GM03348 (cell line): Measurements from ENCODE around the gene C2orf69.
A peak's percentile ranks its signal among the peaks of the same experiment; 100 is the strongest.

Source experiments
- DNase-seq: peaks from one replicate; pipeline ENCODE4 v3.0.0; 2012; ENCODE audit warnings: low spot score

C2orf69 gene

GRCh38 chr2:199914372-199914958 lies 3.4 kb downstream of the C2orf69 start:
- DNase-seq, result no peak

- DNase-seq, result no peak
Observed at GRCh38 chr2:199916980-199917379, 5.9 kb downstream of the C2orf69 start.

DNA sequence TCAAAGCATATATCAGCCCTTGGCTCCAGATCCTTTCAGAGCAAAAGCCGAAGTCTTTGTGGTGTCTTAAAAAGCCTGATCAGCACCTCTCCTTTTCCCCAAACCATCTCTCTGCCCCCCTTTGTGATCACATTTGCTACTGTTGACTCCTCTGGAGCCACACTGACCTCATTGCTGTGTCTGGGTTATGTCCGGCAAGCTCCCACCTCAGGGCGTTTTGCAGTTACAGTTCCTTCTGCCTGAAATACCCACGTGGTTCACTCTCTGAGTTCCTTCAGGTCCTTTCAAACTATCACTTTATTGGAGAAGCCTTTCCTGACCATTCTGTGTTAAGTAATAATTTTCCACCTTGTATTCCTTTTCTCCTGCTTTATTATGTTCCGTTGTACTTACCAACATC lies 11.8 kb downstream of the C2orf69 start:
- no peak for DNase-seq

DNA sequence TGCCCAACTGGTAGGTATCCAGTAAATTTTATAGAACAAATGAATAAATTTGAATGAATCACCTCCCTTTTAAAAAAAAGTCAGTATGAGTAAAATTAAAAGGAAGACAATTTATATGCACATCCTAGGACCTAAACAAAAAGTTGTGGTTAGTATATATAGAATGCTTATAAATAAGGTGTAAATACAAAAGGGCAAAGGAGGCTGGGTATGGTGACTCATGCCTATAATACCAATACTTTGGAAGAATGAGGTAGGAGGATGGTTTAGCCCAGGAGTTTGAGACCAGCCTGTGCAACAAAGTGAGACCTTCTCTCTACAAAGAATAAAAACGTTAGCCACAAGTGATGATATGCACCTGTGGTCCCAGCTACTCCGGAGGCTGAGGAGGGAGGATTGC lies 12.8 kb downstream of the C2orf69 start:
- no peak for DNase-seq

GRCh38 chr2:199926806-199927205 lies 15.7 kb downstream of the C2orf69 start:
- DNase-seq, result no peak

DNA sequence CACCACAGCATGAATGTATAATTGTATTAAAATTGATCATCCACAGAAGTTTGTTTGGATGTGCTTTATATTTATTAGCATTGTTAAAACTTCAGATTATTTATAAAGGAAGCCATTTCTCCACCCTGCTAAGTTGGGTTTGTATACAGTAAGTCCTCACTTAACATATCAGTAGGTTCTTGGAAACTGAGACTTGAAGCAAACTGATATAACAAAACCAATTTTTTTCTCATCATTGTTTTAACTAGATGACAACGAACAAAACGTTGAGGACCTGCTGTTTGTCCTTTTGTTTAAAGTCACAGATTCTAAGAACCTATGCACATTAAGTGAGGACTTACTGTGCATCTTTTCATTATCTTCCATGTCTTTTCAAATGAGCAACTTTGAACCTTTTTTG lies 17.1 kb downstream of the C2orf69 start:
- no peak for DNase-seq

- DNase-seq, result no peak
Observed at GRCh38 chr2:199928626-199929025, 17.5 kb downstream of the C2orf69 start.

- DNase-seq, result no peak
Observed at GRCh38 chr2:199929262-199929661, 18.2 kb downstream of the C2orf69 start.

- DNase-seq, result no peak
Observed at GRCh38 chr2:199932312-199932855, 21.3 kb downstream of the C2orf69 start.

GRCh38 chr2:199933466-199933865 lies 22.4 kb downstream of the C2orf69 start:
- DNase-seq, result no peak

DNA sequence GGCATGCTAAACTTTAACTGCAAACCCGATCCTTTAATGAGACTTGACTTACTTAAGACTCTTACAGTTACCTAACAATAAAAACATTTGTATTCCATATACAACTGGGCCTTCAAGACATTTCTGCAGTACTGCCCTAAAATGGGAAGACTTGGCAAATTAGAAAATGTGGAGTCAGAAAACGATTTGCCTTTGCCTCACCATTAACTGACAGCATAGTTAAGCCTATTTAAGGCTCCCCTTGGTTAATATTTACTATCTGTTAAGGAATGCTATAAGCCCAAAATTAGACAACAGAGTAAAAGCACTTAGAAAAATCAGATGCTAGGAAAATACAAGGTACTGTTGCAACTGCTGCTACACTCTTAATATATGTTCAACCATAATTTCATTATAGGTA lies 25.5 kb downstream of the C2orf69 start:
- no peak for DNase-seq

- DNase-seq, result peak; percentile 27
Observed at GRCh38 chr2:199940373-199940772, 29.3 kb downstream of the C2orf69 start.

GRCh38 chr2:199943373-199943772 lies 32.3 kb downstream of the C2orf69 start:
- DNase-seq, result no peak

GRCh38 chr2:199946196-199946595 lies 35.1 kb downstream of the C2orf69 start:
- no peak for DNase-seq

DNA sequence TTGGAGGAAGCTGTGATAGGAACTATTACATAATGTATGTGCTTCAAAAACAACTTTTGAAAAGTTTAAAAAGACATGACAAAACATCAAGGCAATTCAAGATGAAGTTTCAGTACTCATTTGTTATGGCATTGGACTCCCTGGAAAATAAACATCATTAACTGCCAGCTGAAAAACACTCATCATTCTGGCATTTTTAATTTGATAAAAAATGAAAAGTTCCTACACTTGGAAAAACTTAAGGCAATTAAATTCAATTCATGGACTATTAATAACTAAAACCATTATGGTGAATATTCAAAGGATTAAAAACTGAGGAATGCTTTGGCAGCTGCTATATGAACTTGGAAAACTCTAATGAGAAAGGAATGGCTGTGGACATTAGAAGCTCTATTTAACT lies 35.7 kb downstream of the C2orf69 start:
- DNase-seq, result peak; percentile 10

GRCh38 chr2:199950396-199950795 lies 39.3 kb downstream of the C2orf69 start:
- no peak for DNase-seq

GRCh38 chr2:199951023-199951422 lies 39.9 kb downstream of the C2orf69 start:
- no peak for DNase-seq

DNA sequence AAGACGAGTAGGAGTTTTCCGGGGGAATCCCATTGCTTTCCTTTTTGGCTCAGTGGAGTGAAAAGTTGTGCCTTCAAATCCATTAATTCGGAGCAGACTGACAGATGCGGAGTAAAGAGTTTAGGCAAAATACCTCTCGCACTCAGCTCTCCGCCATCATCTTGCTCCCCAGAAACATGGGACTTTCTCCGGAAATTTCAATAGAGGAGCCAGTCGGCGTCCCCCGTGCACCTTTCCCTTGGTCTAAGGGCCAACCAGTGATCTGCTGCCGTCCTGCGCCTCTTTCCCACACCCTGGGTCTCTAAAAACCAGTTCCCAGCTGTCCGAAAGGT lies 43.9 kb downstream of the C2orf69 start:
- no peak for DNase-seq

DNA sequence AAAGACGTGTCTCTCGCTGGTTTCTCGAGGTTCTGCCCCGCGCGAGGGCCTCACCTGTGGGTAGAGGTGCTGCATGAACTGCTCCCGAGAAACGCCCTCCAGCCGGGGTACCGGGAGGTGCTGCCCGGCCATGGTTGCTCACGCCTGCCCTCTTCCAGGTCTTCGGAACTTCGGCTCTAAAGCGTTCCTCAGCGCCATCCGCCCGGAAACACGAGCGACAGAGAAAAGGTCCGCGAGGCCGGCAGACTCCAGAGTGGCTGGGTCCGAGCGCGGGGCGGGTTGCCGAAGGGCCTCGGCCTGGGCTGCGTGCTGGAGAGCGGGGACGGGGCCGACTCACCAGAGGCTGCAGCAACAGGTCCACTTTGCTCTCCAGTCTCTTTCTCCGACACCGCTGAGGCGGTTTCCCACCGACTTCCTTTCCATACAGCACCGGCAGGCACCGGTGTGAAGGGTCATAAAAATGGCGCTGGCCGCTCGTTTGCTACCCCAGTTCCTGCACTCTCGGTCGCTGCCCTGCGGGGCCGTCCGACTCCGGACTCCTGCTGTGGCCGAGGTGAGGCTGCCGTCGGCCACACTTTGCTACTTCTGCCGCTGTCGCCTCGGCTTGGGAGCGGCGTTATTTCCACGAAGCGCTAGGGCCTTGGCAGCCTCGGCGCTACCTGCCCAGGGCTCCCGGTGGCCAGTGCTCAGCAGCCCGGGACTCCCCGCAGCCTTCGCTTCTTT lies 44.4 kb downstream of the C2orf69 start, which contains the start of the genes MAIP1 and TYW5:
MAIP1 (plus strand) TSS at position 244 of the 723 bp plus-strand sequence; CDS start at position 461, 217 bp downstream.
TYW5 (minus strand) TSS at position 153 of the 723 bp plus-strand sequence; CDS start at position 132, 21 bp downstream.
- peak; percentile 93 for DNase-seq

GRCh38 chr2:199956062-199956380 lies 44.9 kb downstream of the C2orf69 start:
- no peak for DNase-seq

DNA sequence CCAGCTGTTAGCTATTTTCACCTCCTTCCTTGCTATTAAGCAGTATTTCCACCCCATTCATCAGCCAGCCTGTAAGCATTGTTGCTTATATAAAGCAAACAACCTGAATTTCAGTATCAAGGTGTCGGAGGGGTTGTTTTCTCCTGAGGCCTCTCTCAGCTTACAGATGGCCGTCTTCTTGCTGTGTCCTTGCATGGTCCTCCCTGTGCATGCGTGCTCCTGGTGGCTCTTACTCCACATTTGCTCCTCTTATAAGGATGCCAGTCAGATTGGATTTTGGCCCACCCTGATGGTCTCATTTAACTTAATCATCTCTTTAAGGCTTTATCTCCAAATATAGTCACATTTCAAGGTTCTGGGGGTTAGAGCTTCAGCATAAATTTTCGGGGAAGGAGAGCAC lies 46.9 kb downstream of the C2orf69 start:
- no peak for DNase-seq

DNA sequence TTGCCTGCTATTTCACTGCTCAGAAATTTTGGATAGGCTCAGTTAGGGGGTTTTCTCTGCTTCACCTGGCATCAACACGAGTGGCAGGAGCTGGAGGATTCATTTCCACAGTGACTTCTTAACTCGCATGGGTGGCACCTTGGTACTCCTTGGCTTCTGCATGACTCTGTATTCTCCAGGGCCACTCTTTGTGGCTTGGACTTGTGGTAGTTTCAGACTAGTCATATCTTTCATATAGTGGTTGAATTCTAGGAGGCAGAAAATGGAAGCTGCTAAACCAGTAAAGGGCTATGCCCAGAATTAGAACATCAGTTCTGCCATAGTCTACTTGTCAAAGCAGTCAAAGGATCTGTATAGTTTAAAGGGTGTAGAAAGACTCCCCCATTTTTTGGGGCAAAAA lies 51.1 kb downstream of the C2orf69 start:
- no peak for DNase-seq

- DNase-seq, result no peak
Observed at GRCh38 chr2:199966405-199966804, 55.3 kb downstream of the C2orf69 start.

GRCh38 chr2:199966976-199967375 lies 55.9 kb downstream of the C2orf69 start:
- no peak for DNase-seq
